PC-9 (cell line): Measurements from ENCODE around the gene ALK.

Source experiments
- CTCF ChIP-seq: fragments of 200-600 bp; sonication (generic); conservative IDR thresholded peaks from 2 replicates; pipeline ENCODE4 v1.6.1; 2017; ENCODE audit warnings: mixed run types, antibody characterized with exemption, mild to moderate bottlenecking, moderate library complexity
- EZH2 ChIP-seq: fragments of 200-600 bp; sonication (generic); IDR thresholded peaks from 2 replicates; pipeline ENCODE4 v1.8.0; 2017; ENCODE audit warnings: antibody characterized with exemption, low read depth

GRCh38 chr2:29184531-29184930 lies 736.9 kb downstream of the ALK start:
- TF ChIP-seq CTCF (no peak), EZH2 (no peak)
